HUDEP-2 (cell line): ENCODE results near the gene MTUS2.

Experiments
- DNase-seq, 76 experiments: peaks; one replicate each; lab custom pipeline; 2025; ENCODE audit not compliant: unreplicated experiment in 76 of 76; lab: John Stamatoyannopoulos, UW

The MTUS2 gene

GRCh38 chr13:28820099-28821051, at the start of gene MTUS2:
Gene MTUS2 (plus strand): TSS chr13:28820339.
- DNase-seq: peak in 1 of 76 experiments; percentile 28

DNA sequence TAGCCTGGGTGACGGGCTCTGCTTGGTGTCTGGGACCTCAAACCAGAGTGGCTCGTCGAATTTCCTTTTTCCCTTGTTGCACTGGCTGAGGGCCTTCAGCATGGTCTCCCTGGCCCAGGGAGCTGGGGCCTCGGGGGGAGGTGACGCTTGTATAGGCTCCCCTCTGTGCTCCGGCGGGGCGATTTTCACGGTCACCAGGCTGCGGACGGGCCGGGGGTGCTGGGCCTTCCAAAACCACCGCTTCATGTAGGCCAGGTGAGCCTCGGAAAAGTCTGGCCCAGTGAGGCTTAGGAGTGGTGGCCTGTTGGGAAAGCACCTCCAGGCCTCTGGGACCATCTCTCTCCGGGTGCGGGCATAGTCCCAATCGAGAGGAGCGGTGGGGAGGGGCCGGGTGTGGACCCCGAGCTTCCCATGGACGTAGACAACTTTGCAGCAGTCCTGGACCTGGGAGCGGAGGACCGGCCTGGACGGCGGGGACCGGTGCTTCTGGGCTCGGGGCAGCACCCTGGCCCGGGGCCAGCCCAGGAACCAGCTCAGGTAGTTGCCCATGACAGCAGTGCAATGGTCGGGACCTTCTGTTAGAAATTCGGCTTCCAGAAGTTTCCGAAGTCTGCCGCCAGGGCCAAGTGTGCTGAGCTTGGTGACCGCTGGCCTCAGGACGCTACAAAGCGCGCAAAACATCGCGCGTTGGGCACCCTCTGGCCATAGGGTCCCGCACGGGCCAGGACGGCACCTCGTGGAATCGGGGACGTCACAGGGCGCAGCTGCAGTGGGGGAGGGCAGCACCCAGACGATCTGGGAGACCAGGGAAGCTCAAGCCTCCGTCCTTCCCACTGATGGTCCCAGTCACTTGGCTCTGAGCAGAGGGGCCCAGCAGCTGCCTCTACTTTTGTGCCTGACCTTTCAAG, 41.6 kb upstream of the MTUS2 start:
- DNase-seq: no peak

GRCh38 chr13:28792992-28793391, 27.1 kb upstream of the MTUS2 start:
- DNase-seq: no peak

- DNase-seq: no peak
These were observed 25.7 kb upstream of the MTUS2 start for GRCh38 chr13:28794396-28794795.

DNA sequence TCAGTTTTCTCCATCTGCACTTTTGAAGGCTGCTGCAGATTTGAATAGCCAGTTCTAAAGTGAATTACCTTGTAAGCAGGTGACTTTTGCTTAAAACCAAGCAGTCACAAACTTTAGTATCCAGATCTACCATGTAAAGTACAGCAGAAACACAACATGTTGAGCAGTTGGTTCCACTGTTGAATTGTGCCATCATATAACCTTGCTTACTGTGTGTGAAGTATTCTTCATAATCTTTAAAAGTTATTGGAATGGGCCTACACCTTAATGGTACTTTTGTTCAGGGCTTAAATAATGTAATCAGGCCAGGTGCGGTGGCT, 23.2 kb upstream of the MTUS2 start:
- no peak for DNase-seq

DNA sequence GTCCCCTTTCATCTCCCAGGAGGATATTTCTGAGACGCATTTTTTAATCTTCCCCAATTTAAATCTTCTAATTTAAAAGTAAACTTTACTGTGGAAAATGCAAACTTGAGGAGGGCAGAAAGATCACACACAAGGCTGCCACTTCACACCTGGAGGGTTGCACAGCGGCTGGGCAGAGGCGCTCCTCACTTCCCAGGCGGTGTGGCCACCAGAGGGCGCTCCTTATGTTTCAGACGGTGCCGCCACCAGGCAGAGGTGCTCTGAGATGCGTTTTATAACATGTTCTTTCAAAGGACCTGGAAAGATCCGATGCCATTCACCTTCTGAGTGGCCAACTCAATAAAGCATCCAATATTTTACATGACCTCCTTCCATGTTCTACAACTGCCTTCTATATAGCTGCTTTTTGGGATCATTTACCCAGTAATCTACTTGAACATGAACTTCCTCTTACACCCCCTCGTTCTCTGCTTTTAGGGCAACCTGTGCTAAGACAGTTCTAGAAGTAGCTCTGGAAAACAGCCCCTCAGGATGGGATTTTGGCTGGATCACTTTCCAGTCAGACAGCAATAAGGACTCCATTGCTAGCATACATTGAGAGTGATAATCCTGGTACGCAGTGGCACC, 14.8 kb upstream of the MTUS2 start:
- DNase-seq: peak in 43 of 76 experiments; percentile 0 to 55 (median 19)

- DNase-seq: no peak
These were observed 2.9 kb upstream of the MTUS2 start for GRCh38 chr13:28817204-28817603.

- DNase-seq: no peak
These were observed 951 bp upstream of the MTUS2 start for GRCh38 chr13:28819046-28819730.

- DNase-seq: peak in 21 of 76 experiments; percentile 1 to 33 (median 10)
These were observed 422 bp upstream of the MTUS2 start for GRCh38 chr13:28819735-28820098.

- no peak for DNase-seq
These were observed 2.0 kb downstream of the MTUS2 start for GRCh38 chr13:28822151-28822550.

DNA sequence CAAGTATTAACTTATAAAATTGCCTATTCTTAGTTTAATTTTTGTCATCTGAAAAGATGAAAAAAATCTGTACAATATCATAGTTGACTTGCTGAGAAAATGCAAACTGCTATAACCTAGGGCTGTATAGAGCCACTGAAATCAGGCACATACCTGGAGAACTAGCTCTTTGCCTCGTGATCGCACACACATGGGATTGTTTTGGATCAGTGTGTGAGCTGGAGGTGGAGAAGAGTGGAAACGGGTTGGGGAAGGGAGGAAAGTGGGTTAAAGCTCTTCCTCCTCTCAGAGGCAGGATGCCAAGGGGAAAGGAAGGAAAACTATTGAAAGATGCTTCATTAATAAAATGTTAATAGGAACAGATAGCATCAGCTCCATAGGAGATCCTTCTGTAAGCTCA, 2.7 kb downstream of the MTUS2 start:
- DNase-seq: no peak

DNA sequence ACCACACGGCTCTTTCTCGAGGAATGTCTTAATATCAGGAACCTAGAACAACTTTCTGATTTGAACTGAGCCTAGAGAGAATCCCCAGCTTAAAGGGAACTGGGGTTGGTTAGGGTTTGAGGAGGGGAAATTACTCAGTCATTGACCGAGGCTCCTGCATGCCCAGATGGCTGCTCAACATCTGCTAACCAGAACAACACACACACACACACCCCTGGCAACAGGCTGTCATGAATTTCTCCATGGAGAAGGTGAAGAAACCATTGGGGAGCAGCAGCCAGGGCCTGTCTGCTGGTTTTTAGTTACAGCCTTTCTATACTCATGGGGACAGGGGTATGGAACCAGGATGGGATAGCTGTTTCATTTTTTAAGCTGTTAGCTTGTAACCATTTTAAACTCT, 5.2 kb downstream of the MTUS2 start:
- DNase-seq: no peak

DNA sequence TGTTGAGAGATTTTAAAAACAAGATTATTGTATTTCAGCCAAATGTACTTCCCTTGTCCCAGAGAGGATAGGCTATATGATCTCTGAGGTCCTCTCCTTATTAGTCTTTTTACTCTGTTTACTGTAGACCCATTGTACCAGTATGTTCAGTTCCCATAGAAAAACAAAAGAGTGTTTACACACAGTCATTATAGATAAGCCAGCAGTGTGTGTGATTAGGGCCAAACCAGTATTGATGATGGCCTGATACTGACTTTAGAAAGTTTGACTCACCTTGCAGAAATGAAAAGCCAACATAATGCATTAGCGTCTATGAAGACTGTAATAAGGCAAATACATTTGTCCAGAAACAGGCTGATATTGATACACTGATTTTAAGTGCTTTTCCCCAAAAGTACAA, 6.2 kb downstream of the MTUS2 start:
- DNase-seq: no peak

- no peak for DNase-seq
These were observed 10.4 kb downstream of the MTUS2 start for GRCh38 chr13:28830580-28830979.

DNA sequence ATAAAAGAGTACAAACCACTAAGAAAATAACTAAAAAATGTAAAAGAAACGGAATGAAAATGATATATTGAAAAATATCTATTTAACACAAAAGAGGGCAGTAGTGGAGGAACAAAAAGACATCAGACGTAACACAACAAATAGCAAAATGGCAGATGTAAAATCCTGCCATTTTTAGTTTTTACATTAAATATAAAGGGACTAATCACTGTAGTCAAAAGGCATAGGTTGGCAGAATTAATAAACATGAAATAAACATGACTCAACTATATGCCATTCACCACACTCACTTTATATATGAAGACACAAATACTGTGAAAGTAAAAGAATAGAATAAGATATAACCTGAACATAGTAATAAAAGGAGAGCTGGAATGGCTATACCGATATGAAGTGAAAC, 11.0 kb downstream of the MTUS2 start:
- DNase-seq: no peak

DNA sequence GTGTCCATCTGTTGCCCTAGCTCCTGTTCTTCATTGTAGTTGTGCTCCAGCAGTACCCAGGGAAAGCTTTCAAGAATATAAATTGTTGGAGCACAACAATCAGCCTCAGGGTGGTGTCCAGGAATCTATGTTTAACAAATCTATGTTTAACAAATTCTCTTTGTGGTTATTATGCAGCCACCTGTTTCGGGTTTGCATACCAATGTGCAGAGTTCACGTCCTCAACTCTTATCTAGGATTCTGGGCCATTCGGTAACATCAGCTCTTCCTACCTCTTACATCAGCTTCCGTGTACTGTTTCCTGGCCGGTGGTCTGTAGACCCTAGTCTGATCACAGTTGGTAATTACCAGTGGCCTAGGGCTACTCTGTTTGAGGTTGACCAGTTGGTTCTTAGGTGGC, 17.0 kb downstream of the MTUS2 start:
- DNase-seq: no peak

DNA sequence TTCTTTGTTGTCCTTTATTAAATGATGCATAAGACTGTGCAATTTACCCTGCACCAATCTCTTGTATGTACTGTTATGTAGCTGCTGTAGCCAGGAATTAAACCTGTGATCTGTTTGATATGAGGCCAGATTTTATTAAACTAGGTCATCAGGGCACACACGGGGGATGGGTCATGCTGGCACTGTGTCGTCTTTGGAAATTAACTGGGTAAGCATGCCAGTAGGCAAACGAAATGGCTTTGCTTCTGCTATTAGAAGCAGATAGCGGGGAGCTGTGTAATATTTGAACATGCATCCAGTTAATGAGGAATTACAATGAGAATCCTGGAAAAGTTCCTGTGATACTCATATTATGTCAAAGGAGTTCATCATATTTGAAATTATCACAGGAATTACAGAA, 23.5 kb downstream of the MTUS2 start:
- DNase-seq: no peak

GRCh38 chr13:28849441-28849840, 29.3 kb downstream of the MTUS2 start:
- no peak for DNase-seq

GRCh38 chr13:28850226-28850625, 30.1 kb downstream of the MTUS2 start:
- DNase-seq: no peak

- no peak for DNase-seq
These were observed 31.3 kb downstream of the MTUS2 start for GRCh38 chr13:28851422-28851821.

DNA sequence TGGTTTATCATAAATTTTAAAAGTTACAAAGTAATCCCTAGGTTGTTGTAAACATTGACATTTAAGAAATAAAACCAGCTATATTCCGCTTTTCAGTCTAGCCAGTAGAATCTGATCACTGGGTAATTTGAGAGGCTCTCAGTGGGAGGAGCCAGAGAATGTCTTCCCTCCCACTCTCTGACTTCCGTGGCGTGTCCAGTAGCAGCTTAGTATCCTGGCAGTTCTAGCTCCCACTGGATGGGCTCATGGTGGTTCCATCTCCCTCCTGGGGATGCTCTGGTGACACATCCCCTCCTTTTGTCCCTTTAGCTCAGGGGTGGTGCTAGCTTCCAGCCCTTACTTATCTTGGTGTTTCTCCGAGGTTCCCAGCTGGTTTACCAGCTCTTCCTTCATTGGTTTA, 34.5 kb downstream of the MTUS2 start:
- no peak for DNase-seq
